ENCODE results near the gene LIG3. TPM values are rescaled to one million over a fixed set of nuclear protein-coding genes. Genes with fewer than 3 reads are reported as not detected.

The LIG3 gene
- total RNA-seq, 4 donors from 2014 or later: 17.7 to 23.2 (median 20.0) TPM

GRCh38 chr17:35001549-35001948, 21.2 kb downstream of the LIG3 start:
- TF ChIP-seq, protein P1, sequence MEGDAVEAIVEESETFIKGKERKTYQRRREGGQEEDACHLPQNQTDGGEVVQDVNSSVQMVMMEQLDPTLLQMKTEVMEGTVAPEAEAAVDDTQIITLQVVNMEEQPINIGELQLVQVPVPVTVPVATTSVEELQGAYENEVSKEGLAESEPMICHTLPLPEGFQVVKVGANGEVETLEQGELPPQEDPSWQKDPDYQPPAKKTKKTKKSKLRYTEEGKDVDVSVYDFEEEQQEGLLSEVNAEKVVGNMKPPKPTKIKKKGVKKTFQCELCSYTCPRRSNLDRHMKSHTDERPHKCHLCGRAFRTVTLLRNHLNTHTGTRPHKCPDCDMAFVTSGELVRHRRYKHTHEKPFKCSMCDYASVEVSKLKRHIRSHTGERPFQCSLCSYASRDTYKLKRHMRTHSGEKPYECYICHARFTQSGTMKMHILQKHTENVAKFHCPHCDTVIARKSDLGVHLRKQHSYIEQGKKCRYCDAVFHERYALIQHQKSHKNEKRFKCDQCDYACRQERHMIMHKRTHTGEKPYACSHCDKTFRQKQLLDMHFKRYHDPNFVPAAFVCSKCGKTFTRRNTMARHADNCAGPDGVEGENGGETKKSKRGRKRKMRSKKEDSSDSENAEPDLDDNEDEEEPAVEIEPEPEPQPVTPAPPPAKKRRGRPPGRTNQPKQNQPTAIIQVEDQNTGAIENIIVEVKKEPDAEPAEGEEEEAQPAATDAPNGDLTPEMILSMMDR (IDR thresholded peaks at IDR 0.05): no peak
- ATAC-seq (ENCODE audit: low FRiP score): no peak
- DNase-seq (ENCODE audit: low spot score): no peak

DNA sequence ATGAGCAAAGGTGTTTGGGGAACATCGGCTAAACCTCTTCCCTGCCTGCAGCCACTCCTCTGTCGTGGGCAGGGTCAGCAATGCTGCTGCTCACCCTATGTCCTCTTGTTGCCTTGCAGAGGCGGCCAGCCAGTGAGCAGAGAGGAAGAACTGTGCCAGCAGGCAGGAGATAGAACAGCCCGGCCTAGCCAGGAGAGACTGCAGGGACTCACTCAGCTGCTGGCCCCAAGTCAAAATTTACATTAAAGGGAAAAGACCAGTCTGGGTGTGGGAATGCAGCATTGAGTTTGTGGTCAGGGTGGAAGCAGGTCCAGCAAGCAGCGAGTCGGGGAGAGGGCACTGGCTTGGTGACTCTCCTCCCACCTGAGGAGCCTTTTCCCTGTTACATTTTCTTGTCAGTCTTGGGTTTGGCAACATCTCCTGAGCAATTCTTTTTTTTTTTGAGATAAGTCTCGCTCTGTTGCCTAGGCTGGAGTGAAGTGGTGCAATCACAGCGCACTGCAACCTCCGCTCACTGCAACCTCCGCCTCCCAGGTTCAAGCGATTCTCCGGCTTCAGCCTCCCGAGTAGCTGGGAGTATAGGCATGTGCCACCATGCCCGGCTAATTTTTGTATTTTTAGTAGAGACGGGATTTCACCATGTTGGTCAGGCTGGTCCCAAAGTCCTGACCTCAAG, 22.7 kb downstream of the LIG3 start:
- ATAC-seq (ENCODE audit: low FRiP score): no peak
- DNase-seq (ENCODE audit: low spot score): no peak

GRCh38 chr17:35003778-35004177, 23.5 kb downstream of the LIG3 start:
- DNase-seq (ENCODE audit: low spot score) (no peak), ATAC-seq (ENCODE audit: low FRiP score) (no peak)
- TF ChIP-seq, protein P1 (IDR thresholded peaks at IDR 0.05): no peak

More for the DNA sequence above, 22.7 kb downstream of the LIG3 start:
- TF ChIP-seq, protein P1 (IDR thresholded peaks at IDR 0.05): no peak

DNA sequence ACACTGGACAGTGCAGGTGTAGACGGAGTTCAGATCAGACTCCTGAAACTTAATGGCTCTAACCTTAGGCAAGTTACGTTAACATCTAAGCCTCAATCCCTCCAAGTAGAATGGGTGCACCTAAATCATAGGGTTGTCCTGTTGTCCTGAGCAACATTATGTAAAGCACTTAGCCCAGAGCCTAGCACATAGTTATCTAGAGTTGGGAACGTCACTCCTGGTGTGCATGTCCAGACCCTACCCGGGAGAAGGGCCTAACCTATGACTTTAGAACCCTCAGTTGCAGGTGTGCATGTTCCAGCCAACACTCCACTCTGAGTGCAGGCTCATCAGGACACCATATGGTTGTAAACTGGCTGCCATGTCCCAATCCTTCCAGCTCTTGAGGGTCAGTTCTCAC, 26.0 kb downstream of the LIG3 start:
- DNase-seq (ENCODE audit: low spot score) (no peak), ATAC-seq (ENCODE audit: low FRiP score) (no peak)
- TF ChIP-seq, protein P1 (IDR thresholded peaks at IDR 0.05): no peak

- DNase-seq (ENCODE audit: low spot score) (no peak), ATAC-seq (ENCODE audit: low FRiP score) (no peak)
- TF ChIP-seq, protein P1 (IDR thresholded peaks at IDR 0.05): no peak
These were observed 26.6 kb downstream of the LIG3 start for GRCh38 chr17:35006961-35007360.

DNA sequence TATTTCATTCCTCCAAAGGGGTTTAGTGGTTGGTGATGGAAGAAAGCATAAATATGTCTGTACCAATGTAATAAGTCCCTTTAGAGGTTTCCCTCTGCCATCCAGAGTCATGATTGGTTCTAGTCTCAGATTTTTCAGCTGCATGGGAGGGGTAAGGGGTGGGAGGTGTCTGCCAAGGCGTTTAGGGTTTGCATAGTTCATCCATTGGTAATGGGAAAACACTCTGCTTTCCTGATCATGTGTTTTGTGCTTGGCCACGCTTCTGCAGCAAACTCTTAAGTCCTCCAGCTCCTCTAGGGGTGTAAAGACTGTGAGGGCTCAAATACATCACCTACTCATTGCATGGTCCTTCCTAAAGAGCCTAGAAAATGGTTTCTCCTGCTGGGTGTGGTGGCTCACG, 29.8 kb downstream of the LIG3 start:
- DNase-seq (ENCODE audit: low spot score) (no peak), ATAC-seq (ENCODE audit: low FRiP score) (no peak)
- TF ChIP-seq, protein P1 (IDR thresholded peaks at IDR 0.05): no peak

GRCh38 chr17:35011671-35012216, 31.4 kb downstream of the LIG3 start:
- TF ChIP-seq, protein P1 (IDR thresholded peaks at IDR 0.05): no peak
- ATAC-seq (ENCODE audit: low FRiP score) (no peak), DNase-seq (ENCODE audit: low spot score) (no peak)
